GM19238 (cell line): ENCODE data around the gene ISG20L2.

Experiments
- DNase-seq: peaks from one replicate; pipeline ENCODE4 v3.0.0; 2011; ENCODE audit warnings: low spot score; ENCODE audit not compliant: insufficient read length

ISG20L2 gene

GRCh38 chr1:156741481-156741983, 13.0 kb upstream of the ISG20L2 start:
- DNase-seq = no peak

GRCh38 chr1:156740741-156741480, 12.3 kb upstream of the ISG20L2 start, which contains the start of gene MRPL24:
Gene MRPL24 (minus strand): TSS chr1:156741088. CDS start chr1:156738704, 2,384 bp downstream.
- DNase-seq = peak; percentile 95

GRCh38 chr1:156740237-156740740, 11.7 kb upstream of the ISG20L2 start:
- no peak for DNase-seq

GRCh38 chr1:156738916-156739315, 10.3 kb upstream of the ISG20L2 start:
- DNase-seq = no peak

GRCh38 chr1:156738407-156738806, 9.8 kb upstream of the ISG20L2 start:
- no peak for DNase-seq

- no peak for DNase-seq
These were observed 5.5 kb upstream of the ISG20L2 start for GRCh38 chr1:156733989-156734584.

- DNase-seq = peak; percentile 81
These were observed 504 bp downstream of the ISG20L2 start, which contains the start of gene METTL25B for GRCh38 chr1:156727926-156728598. Gene METTL25B (plus strand): TSS chr1:156728469. CDS start chr1:156729105, 636 bp downstream.

- no peak for DNase-seq
These were observed 1.1 kb downstream of the ISG20L2 start for GRCh38 chr1:156727492-156727891.

- no peak for DNase-seq
These were observed 1.9 kb downstream of the ISG20L2 start for GRCh38 chr1:156726549-156727226.

GRCh38 chr1:156725683-156726280, 2.8 kb downstream of the ISG20L2 start:
- DNase-seq = peak; percentile 76

GRCh38 chr1:156721535-156721934, 7.0 kb downstream of the ISG20L2 start:
- no peak for DNase-seq

GRCh38 chr1:156721131-156721530, 7.4 kb downstream of the ISG20L2 start:
- no peak for DNase-seq

- no peak for DNase-seq
These were observed 11.2 kb downstream of the ISG20L2 start for GRCh38 chr1:156717351-156717750.

- DNase-seq = no peak
These were observed 13.7 kb downstream of the ISG20L2 start for GRCh38 chr1:156714830-156715229.

- no peak for DNase-seq
These were observed 15.9 kb downstream of the ISG20L2 start for GRCh38 chr1:156712626-156713025.

GRCh38 chr1:156711011-156711817, 17.4 kb downstream of the ISG20L2 start:
- no peak for DNase-seq

GRCh38 chr1:156709757-156710489, 18.6 kb downstream of the ISG20L2 start:
- no peak for DNase-seq

- DNase-seq = no peak
These were observed 19.5 kb downstream of the ISG20L2 start for GRCh38 chr1:156709031-156709430.

- no peak for DNase-seq
These were observed 20.3 kb downstream of the ISG20L2 start for GRCh38 chr1:156708218-156708661.
